NCI-H2227 (cell line): ENCODE measurements around the gene ABLIM2.
"Not testable (repeated sequence)": the region's sequence is repeated elsewhere in the genome, so short reads cannot be mapped to it uniquely, and the experiment has no call there.

Experiments
- DNase-seq: peaks from one replicate; lab custom pipeline; 2025; ENCODE audit not compliant: unreplicated experiment; lab: John Stamatoyannopoulos, UW

ABLIM2 gene

DNA sequence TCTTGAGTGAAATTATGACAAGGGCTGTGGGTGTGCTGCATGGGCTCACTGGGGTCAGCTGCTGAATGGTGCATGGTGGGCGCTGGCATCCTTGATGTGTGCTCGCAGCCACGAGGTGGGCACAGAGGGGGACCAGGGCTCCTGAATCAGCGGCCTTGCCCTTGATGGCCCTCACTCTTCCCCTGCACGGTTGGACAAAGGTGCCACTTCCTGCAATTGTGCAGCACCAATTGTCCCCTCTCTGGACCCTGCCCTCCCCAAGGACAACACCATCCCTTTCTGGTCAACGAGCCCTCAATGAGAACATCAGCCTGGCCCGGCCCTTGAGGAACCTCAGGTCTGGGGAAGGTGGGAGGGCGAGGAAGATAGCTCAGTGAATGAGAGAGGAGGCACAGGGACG is 16.1 kb downstream of the ABLIM2 start:
- DNase-seq, result no peak

GRCh38 chr4:8141935-8142334 is 16.7 kb downstream of the ABLIM2 start:
- no peak for DNase-seq

DNA sequence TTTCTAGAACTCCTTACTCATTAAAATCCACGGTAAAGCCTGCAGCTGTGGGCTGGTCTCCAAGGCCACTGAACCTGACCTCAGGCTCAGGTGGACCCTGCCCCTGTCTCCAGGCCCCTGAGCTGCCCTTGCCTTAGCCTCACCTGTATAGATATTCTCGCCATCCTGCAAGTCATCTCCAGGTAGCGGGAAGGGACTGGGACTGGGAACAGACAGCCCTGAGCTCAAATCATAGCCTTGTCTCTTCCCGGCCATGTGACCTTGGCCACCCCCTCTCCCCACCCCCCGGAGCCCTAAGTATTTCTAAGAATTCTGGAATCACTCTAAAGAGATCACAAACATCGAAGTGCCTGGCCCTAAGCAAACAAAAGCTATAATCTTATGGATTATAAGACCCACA is 17.7 kb downstream of the ABLIM2 start:
- no peak for DNase-seq

DNA sequence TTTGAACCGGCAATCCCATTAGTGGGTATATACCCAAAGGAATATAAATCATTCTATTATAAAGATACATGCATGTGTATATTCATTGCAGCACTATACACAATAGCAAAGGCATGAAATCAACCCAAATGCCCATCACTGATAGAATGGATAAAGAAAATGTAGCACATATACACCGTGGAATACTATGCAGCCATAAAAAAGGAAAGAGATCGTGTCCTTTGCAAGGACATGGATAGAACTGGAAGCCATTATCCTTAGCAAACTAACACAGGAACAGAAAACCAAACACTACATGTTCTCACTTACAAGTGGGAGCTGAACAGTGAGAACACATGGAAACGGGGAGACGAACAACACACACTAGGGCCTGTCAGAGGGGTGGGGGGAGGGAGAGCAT is 18.9 kb downstream of the ABLIM2 start:
- DNase-seq, result not testable (repeated sequence)

- no peak for DNase-seq
Measured at GRCh38 chr4:8136972-8137710, 21.5 kb downstream of the ABLIM2 start.

DNA sequence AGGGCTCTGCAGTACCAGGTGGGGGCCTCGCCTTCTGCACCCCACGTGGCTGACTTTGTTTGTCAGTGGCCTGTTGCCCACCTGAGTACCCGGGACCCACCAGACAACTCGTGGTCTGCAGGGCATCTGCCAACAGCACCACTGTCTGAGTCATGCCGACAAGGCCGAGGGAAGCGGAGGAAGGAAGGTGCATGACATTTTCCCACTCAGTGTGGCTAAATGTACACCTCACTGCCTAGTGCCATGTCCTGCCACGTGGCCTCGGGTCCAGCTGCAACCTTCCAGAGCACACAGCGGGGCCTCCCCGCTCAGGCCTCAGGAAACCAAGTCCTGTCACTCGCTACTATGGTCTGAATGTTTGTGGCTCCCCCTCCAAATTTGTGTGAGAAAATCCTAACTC is 22.1 kb downstream of the ABLIM2 start:
- DNase-seq, result no peak

- no peak for DNase-seq
Measured at GRCh38 chr4:8135666-8136065, 22.9 kb downstream of the ABLIM2 start.

DNA sequence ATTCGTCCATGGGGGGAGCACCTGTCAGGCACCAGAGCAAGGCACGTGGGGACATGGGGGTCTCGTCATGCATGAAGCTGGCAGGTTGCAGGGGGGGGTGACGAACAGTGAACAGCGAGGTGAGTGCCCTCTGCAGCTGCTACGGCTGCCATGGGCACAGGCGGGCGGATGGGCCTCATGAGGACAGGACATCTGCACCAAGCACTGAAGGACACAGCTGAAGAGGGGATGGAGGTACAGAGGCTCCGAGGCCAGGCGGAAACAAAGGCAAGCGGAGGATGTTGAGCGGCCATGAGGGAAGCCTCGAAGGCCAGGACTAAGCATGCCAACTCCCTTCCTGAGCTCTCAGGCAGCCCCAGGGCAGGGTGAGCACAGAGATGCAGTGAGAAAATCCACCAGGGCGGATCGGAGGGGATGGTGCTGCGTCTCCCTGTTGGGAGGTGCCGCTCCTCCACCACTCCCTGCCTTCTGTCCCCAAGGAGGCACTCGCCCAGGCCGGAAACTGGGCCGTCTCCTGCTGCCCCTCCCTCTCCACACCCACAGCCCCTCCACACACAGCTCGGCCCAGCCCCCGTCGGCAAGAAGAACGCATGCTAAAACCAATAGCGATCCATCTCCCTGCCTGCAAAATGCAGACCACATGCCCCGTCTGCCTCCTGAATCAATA is 24.6 kb downstream of the ABLIM2 start:
- no peak for DNase-seq

GRCh38 chr4:8132947-8133705 is 25.5 kb downstream of the ABLIM2 start:
- DNase-seq, result no peak

- no peak for DNase-seq
Measured at GRCh38 chr4:8132400-8132799, 26.2 kb downstream of the ABLIM2 start.

- no peak for DNase-seq
Measured at GRCh38 chr4:8131826-8132225, 26.8 kb downstream of the ABLIM2 start.

GRCh38 chr4:8131210-8131609 is 27.4 kb downstream of the ABLIM2 start:
- no peak for DNase-seq

DNA sequence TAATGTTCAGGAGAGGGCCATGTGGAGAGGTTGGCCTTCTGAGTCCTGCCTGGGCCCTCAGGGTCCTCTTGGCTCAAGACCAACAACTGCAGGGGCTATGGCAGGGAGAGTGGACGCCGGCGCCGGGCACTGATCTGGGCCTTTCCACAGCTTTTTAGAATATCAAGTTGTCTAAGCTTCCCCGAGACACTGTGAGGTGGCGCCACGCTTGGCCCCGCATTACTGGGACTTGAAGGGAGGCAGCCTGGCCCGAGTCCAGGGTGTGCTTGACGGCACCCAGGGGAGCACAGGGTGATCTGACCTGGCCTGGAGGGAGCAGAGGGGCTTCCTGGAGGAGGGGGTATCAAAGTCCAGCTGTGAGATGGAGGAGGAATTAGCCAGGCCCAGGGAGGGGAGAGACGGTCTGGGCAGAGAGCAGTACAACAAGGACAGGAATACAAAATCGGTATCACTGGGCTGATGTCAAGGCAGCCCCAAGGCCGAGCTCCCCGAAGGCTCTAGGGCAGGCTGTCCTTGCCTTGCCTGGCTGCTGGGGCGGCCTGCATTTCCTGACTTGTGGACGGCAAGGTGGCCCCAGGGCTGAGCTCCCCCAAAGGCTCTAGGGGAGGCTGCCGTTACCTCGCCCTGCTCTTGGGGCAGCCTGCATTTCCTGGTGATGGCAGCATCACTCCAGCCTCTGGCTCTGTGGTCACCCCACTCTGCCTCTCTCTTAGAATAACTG is 28.1 kb downstream of the ABLIM2 start:
- no peak for DNase-seq

DNA sequence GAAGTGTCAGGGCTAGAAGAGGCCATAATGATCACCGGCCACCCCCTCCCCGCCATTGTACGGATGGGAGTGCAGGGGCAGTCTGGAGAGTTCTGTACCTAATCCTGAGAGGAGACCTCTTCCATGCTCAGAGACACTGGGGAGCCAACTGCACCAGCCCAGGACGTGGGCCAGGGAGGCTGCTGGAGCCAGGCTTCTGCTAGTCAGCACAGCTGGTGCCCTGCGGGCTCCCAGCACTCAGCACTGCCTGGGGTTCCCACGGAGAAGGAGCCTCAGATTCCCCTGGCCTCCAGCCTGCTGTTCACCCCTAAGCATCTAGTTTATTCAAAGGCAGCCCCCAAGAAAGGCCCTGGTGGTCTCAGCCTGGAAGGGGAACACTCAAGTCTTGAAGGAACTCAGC is 28.8 kb downstream of the ABLIM2 start:
- DNase-seq, result no peak

DNA sequence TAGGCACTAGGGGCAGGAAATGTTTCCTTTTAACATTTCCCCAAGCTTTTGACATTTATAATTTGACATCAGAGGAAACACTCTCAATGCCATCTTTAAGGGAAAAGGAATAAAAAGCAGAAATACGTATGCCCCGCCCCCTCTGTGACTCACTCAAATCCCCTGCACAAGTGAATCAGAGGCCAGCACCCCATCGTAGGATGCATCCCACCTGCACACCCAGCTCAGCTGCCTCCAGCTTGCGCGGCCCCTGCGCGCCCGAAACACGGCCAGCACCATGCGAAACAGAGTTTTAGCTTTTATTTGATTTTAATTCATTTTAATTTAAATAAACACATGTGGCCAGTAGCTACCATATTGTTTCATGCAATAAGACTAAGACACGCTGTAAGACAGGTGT is 29.5 kb downstream of the ABLIM2 start:
- DNase-seq, result no peak

- DNase-seq, result no peak
Measured at GRCh38 chr4:8128100-8128856, 30.3 kb downstream of the ABLIM2 start.

DNA sequence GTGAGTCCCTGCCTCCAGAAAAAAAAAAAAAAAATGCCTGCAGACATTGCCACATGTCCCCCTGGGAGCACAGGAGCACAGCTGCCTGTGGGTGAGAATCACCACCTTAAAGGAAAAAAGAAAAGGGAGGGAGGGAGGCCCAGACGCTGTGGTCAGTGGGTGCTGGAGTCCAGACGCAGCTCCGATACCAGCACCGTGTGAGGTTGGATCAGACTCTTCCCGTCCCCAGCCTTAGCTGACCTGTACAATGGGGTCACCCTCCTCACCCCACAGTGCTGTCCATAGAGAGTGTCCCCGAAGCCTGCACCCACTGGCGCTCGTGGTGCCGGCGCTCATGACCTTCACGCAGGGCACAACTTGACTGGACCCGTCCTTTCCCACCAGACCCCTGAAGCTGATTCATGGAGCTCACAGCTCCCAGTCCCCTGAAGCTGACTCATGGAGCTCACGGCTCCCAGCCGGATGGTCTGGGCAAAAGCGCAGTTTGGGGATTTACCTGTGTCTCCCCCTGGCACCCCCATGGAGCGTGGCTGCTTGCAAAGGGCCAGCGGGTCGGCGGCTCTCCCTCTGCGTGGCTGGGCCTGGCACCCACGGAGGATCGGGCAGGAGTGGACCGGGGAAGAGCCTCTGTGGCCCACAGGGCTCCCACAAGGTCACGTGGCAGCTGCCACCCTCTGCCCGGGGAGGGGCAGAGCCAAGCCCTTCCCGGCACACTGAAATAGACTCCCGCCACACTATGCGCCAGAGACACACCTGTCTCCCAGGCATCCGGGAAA is 31.4 kb downstream of the ABLIM2 start:
- no peak for DNase-seq

- DNase-seq, result no peak
Measured at GRCh38 chr4:8126523-8126922, 32.1 kb downstream of the ABLIM2 start.

- DNase-seq, result no peak
Measured at GRCh38 chr4:8125526-8126056, 33.0 kb downstream of the ABLIM2 start.

DNA sequence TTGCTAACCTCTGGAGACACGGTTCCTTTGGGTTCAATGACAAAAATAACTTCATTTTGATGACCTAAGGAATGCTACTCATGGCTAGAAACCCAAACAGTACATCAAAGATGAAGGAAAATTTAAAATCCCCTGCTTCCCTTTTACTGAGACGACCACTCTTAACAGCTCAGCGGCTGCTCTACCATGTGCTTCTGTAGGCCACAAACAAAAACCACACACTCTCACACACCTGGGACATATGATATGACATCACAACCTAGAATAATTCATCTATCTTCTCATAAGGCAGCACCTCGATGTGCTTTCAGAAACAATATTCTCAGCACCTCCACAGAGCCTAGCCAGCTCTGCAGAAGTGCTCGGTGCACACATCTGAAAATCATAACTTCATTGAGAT is 34.7 kb downstream of the ABLIM2 start:
- no peak for DNase-seq
